GM19395 (cell line): ENCODE data around the gene LCK.
"Not testable (repeated sequence)": the region's sequence is repeated elsewhere in the genome, so short reads cannot be mapped to it uniquely, and the experiment has no call there.

ENCODE experiments used
- ATAC-seq: cut with Tn5 transposase; IDR thresholded peaks from one replicate; pipeline ENCODE4 v1.9.1; 2021; ENCODE audit warnings: mild to moderate bottlenecking, moderate library complexity; ENCODE audit not compliant: unreplicated experiment

The LCK gene

DNA sequence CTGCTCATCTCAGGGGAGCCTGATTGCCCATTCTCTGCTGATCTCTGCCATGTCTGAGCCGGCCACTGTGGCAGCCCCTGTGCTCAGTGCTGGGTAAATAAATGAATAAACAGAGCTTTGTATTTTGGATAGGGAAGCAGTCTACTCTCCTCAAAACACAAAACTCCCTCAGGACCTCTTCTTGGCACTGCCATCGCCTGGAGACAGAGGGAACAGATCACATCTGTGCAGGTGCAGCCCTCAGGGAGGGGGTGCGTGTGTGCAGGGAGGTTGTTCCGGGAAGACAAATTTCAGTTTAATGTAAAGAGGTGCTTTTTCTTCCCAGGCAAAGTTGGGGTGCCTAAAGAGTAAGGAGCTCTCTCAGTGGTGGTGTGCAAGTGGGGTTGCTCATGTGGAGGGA lies 11.7 kb upstream of the LCK start:
- no peak for ATAC-seq

DNA sequence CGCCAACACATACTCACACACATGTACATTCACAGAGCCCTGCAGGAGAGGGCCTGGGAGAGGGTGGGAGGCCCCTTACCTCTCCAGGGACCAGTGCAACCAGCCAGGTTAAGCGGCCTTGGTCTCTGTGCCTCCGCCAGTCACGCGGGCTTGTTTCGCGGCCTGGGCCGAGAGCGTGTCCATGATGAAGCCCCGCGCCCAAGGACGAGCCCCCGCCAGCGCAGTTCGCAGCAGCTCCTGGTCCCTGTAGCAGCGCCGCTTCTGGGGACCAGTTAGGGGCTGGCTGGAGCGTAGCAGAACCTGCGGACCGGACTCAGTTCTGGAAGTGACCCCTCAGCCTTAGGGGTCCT lies 11.3 kb upstream of the LCK start:
- ATAC-seq: no peak

DNA sequence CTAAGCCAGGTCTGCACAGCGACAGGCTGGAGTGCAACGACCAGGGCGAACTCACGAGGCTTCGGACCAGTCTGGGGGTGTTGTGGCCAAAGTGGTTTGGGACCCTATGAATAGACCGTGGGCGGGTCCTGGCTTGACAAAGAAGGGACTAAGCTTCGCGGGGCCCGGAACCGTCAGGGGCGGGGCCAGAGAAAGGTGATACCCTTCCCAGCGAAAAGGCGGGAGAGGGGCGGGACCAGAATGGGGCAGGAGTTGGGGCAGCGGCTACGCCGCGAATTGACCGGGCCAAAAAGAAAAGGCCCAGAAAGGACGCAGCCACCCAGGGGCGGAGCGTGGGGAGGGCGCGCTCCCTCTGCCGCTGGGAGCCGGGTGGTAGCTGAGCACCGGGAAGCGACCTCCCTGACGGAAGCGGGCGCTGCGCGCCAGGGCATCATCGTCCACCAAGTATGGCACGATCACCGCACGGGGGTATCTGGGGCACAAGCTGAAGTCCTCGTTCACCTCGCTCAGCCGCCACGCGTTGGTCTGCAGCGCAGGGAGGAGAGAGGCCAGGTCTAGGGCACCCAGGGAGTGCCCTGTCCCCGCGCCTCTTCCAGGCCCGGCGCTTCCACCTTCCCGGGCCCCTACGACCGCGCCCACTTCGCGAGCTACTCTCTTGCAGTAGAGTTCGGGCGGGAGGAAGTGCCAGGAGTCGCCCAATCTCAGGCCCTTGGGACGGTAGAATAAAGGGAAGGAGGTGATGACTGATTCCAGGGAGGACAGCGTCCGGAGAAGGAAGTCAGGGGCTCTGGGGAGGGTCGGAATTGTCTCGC lies 10.7 kb upstream of the LCK start:
- no peak for ATAC-seq

DNA sequence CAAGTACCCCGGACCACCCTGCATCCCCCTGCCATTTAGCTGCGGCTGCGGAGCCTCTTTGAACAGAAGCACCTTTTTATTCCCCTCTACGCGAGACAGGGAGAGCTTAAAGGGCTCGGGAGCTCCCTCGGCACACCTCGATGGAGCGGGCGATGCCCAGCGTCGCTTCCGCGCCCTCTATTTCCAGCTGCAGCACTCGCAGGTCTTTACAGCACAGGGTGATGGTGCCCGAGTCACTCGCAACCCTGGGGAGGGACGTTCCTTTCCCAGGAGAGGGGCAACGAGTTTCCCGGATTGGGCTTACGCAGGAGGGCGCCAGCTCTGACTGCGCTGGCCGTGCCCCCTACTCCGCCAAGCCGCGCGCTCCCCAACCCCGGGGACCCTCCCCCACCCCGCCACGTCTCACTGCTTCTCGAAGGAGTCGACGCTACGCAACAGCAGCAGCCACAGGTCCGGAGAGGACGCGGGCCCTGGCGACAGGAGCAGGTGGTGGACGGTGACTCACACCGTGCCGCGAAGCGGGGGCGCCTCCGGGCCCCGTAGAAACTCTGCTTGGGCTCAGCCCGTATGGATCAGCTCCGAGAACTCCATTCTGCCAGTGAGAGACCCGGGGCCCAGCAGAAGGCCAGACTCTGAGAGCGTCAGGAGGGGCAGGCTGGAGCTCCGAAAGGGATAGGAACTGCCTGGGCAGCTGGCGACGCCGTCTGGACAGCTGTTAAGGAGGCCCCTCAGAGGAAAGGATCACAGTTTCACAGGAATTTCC lies 9.9 kb upstream of the LCK start:
- ATAC-seq: no peak

DNA sequence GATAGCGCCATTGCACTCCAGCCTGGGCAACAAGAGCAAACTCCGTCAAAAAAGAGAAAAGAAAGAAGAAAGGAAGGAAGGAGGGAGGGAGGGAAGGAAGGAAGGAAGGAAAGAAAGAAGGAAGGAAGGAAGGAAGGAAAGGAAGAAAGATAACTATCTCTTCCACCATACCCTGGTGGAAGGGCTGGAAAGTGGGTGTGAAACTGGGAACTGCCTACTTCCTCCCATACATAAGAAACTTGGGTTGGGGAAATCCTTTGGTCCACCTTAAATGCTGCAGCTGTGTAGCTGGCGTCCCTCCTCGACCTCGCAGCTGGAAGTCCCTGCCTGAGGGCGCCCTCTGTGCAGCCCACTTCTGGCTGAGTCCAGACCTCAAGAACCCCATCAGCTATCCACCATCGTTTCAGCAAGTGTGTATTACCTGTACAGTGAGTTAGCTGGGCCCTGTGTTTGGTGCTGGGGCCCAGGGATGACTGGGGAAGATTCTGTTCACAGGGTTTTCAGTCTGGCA lies 8.7 kb upstream of the LCK start:
- ATAC-seq: no peak

DNA sequence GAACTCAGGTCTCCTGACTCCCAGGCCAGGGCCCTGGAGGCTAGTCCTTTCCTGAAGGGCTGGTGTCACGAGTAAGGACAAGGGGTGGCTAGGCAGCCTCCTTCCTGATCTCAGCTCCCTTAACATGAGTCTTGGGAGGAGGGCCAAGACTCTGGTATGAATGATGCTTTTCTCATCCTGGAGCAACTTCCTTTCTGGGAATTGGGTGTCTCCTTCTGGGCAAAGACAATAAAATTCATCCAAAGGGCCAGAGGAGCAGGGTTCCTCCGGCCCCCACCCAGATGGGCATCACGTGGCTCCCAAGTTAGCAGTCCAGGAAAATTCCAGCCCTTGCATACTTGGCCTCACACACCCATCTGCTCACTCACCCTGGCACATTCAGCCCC lies 4.2 kb upstream of the LCK start, which contains the start of gene FAM167B:
TSS of gene FAM167B (plus strand) at position 335 of the 386 bp plus-strand sequence. CDS start 200 bp downstream, outside the sequence.
- no peak for ATAC-seq

DNA sequence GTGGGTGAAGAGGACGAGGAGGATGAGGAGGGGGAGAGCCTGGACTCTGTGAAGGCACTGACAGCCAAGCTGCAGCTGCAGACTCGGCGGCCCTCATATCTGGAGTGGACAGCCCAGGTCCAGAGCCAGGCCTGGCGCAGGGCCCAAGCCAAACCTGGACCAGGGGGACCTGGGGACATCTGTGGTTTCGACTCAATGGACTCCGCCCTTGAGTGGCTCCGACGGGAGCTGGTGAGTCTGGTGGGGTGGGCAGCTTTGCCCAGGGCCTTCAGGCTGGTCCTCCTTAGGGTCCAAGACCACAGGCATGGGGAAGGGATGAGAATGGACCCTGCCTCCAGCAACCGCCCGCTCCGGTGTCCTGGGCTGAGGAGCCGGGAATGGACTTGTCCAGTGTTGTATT lies 3.6 kb upstream of the LCK start:
- ATAC-seq: no peak

DNA sequence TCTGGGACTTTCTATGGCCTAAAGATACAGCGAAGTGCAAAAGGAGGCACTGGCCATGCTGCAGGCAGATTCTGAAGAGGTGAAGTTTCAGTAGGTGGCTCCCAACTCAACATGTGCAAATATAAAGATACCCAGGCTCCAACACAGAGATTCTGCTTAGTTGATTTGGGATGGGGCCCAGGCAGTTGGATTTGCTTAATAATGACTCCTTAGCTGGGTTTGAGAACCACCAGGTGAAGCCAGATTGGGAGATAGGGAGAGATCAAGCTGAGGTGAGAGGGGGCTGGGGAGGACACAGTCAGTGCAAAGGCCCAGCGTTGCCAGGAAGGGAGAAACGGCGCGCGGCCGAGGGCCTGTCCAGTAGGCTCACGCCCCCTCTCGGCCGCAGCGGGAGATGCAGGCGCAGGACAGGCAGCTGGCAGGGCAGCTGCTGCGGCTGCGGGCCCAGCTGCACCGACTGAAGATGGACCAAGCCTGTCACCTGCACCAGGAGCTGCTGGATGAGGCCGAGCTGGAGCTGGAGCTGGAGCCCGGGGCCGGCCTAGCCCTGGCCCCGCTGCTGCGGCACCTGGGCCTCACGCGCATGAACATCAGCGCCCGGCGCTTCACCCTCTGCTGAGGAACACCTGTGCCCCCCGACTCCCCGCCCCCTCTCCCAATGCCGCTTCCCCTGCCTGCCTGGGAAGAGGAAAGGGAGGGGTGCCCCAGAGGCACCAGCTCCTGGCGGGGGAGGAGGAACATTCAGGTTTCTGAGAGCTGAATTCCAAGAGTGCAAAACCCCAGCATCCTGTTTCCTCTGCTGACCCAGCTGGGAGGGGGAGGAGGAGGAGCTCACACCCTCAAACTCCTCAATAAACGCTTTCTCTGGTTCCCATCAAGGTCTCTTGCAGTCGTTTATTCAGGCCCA lies 2.8 kb upstream of the LCK start:
- ATAC-seq: peak; percentile 28

DNA sequence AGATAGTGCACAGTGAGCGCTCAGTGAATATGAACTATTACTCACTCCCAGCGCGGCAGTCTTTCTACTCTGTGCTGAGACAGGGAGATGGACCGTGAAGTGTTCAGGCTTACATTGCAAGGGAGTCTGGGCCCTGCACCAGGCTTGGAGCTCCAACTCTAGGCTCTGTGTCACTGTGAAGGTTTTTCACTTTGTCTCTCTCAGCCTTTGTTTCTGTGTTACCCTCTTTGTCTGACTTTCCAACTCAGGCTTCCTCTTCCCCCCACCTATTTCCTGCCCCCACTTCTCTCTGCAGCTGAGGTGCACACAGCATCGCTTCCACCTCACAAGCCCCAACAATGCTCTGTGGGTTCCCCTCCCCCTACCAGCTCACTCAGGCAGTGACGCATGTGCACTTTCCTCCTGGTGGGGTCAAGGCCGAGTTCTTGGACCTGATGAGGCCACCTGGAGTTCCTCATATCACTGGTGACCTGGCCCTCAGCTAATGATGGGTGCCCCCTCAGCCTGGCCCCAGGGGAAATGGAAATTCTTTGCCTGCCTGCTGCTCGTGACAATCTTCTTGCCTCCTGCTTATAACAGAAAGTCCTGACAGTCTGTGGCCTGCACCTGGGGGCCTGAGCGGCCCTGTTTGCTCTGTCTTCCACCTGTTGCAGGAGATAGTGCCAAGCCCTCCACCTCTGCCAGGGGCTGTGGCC lies 1.1 kb upstream of the LCK start:
- ATAC-seq: peak; percentile 67

DNA sequence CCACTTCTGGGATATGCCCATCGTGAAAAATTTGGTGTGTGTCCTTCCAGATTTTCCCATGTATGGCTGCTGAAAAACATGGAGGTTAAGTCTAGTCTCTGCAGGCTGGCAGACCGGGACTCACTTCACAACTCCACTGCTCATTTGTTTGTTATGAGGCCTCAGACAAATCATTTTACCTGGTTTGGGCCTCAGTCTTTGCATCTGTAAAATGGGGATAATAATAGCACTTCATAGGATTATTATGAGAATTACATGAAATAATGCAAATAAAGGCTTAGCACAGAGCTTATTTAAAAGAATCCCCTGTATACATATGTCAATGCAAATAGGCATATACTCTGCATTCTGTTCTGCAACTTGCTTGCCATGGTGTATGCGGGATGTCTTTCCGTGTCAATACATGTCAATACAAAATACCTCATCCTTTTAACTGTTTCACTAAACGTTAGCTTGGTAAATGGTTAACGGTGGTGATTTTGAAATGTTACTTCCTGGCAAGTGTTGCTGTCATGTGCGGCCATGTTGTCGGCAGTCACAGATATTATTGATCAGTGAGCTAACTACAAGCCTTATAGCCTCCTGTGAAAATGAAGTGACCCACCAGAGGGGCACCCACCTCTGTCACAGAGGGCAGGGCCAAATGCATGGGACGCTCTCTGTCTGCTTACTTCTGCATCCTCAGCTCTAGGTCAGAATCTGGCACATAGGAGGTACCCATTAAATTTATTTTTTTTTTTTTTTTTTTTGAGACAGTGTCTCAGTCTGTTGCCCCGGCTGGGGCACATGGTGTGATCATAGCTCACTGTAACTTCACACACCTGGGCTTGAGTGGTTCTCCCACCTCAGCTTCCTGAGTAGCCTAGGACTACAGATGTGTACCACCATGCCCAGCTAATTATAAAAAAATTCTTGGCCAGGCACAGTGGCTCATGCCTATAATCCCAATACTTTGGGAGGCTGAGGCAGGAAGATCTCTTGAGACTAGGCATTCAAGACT lies 4.3 kb downstream of the LCK start:
- ATAC-seq: no peak

DNA sequence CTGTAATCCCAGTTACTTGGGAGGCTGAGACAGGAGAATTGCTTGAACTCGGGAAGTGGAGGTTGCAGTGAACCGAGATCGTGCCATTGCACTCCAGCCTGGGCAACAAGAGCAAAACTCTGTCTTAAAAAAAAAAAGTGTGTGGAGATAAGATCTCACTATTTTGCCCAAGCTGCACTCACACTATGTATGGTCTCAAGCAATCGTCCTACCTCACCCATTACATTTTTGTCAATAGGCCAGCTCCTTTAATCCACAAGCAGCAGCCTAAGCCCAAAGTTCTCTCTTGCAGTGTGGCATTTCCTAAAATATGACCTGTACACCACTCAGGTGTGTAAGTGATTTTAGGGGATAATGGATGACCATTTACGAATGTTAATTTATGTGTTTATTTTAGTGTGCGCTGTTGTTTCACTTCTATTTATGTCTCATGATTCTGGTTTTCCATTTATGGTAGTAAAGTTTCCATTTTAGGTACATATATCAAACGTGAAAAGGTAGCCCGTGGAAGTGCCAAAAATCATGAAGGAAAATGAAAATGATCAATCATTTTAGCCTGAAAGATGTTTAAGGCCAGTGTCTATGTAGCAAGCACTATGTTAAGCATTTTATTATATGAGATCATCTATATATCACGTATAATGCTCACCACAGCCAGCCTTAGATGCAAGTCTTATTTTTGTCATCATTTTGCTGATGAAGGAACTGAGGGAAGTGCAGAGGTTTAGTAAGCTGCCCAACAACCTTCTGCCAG lies 5.6 kb downstream of the LCK start:
- ATAC-seq: no peak

DNA sequence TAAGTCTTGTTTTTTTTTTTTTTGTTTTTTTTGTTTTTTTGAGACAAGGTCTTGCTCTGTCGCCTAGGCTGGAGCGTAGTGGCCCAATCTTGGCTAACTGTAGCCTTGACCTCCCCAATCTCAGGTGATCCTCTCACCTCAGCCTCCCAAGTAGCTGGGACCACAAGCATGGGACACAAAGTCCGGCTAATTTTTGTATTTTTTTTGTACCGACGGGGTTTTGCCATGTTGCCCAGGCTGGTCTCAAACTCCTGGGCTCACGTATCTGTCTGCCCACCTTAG lies 6.1 kb downstream of the LCK start:
- ATAC-seq: no peak

DNA sequence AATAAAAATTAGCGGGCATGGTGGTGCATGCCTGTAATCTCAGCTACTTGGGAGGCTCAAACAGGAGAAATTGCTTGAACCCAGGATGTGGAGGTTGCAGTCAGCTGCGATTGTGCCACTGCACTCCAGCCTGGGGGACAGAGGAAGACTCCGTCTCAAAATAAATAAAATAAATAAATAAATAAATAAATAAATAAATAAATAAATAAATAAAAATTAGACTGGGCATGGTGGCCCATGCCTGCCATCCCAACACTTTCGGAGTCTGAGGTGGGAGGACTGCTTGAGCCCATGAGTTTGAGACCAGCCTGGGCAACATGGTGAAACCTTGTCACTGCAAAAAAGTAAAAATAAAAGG lies 12.2 kb downstream of the LCK start:
- ATAC-seq: not testable (repeated sequence)

DNA sequence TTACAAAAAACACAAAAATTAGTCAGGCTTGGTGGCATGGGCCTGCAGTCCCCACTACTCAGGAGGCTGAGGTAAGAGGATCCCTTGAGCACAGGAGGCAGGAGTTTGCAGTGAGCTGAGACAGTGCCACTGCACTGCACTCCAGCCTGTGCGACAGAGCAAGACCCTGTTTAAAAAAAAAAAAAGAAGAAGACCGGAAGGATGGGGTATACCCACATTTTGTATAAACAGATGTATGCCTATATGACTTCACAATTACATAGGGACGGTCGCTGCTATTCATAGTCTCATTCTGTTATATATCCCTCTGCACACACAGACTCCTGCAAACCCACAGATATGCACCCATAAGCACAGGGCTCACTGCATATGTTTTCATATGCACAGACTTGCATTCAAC lies 12.7 kb downstream of the LCK start:
- ATAC-seq: peak; percentile 58

DNA sequence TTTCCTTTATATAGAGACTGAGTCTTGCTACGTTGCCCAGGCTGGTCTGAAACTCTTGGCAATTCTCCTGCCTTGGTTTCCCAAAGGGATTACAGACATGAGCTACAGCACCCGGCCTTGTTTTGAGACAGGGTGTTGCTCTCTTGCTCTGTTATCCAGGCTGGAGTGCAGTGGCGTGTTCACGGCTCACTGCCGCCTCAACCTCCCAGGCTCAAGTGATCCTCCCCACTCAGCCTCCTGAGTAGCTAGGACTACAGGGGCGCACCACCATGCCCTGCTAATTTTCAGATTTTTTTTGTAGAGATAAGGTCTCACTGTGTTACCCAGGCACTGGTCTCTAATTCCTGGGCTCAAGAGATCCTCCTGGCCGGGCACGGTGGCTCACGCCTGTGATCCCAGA lies 14.8 kb downstream of the LCK start:
- ATAC-seq: no peak

DNA sequence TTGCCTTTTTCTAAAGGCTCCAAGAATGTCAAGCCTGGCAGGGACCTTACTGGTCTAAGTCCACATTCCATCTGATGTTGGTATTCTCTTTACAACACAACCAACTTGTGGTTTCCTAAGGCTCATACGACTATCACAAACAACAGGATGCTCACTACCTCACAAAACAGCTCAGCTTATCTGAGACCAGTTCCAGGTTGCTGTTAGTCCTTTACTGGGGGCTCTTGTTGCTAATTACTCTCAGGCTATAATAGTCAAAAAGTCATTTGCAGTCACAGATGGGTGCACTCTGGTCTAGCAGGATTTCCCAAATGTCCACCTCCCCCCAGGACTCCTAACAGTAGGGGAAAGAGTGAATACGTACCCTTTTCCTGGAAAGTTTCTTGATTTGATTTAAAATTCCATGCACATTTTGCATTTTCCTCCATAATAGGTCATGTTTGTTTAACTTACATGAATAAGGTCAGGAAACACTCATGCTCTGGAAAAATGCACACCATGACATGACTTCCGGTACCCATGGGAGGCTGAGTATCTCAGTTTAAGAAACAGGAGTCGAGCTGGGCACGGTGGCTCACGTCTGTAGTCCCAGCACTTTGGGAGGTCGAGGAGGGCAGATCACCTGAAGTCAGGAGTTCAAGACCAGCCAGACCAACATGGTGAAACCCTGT lies 16.0 kb downstream of the LCK start:
- ATAC-seq: no peak

DNA sequence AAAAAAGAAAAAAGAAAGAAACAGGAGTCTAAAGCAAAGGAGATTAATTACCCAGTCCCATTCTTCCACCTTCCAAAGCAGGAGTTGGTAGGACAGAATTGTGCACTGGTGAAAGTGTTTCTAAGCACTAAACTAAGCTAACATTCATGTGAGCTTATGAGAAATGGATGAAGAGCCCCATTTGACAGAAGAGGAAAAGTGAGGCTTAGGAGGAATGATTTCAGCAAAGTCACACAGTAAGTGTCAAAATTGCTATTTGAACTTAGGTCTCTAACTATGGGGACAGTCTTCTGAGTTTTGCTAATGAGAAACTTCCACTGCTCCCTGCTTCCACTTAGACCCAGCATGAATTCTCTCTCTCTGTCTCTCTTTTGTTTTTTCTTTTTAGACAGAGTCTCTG lies 18.7 kb downstream of the LCK start:
- ATAC-seq: no peak
